Measurements from ENCODE around the gene ARFGAP1.
A peak's percentile ranks its signal among the peaks of the same experiment; 100 is the strongest.

The ARFGAP1 gene

DNA sequence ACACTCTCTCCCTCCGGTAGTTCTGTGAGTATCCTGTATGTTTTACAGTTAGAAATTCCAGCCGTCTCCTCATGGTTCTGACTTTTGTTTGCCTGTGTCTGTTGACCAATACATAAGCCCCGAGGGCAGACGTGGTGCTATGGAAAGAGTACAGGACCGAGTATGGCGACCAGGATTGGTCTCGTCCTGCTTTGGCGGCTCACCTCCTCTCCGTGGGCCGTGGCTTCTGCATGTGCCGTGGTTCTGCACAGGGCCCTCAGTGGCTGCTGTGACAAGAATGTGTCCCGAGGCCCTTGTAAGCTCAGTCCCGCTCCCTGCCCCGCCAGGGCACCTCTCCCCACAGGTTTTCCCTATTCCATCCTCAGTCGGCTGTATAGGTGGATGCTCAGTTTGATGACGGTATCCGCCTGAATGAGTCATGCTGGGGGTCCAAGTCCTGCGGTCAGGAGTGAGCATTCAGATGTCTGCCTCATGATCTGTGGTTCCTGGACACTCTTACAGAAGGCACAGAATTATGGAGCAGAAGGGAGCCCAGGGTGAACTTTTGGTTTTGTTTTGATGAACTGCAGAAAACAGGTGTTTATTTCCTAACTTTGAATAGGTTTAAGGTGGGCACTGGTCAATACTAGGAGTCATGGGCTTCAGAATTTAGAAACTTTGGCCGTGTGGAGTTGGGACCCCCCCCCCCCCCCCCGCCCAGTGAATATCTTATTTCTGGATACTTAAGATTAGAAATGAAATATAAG is 1.2 kb downstream of the ARFGAP1 start:
- no peaks in the 10 kb centered on the region for H3F3A ChIP-seq (ENCODE audit: low read depth)
- H3K9me2 ChIP-seq (replicated peaks; ENCODE audit: low read depth, low read length): no peaks in the 10 kb centered on the region
- H3K9me3 ChIP-seq (ENCODE audit: insufficient read depth, low read depth, low read length): no peaks in the 10 kb centered on the region
- no peaks in the 10 kb centered on the region for H3K27me3 ChIP-seq (ENCODE audit: insufficient read depth, low read length, poor library complexity, severe bottlenecking)
- peaks cover 26% of the 10 kb centered on the region; the same call in 1 of the 2 replicates for H3K36me3 ChIP-seq (ENCODE audit: insufficient read depth, low read length)
- H2AFZ ChIP-seq (ENCODE audit: low read length): no peak overlapping the region
- peaks cover 12% of the 10 kb centered on the region for H3K4me1 ChIP-seq (ENCODE audit: insufficient read depth, low read length, poor library complexity, severe bottlenecking)
- peak overlapping the region; percentile 84 for H3K9ac ChIP-seq (ENCODE audit: low read depth, low read length, poor library complexity, severe bottlenecking)
- TF ChIP-seq, protein P1, sequence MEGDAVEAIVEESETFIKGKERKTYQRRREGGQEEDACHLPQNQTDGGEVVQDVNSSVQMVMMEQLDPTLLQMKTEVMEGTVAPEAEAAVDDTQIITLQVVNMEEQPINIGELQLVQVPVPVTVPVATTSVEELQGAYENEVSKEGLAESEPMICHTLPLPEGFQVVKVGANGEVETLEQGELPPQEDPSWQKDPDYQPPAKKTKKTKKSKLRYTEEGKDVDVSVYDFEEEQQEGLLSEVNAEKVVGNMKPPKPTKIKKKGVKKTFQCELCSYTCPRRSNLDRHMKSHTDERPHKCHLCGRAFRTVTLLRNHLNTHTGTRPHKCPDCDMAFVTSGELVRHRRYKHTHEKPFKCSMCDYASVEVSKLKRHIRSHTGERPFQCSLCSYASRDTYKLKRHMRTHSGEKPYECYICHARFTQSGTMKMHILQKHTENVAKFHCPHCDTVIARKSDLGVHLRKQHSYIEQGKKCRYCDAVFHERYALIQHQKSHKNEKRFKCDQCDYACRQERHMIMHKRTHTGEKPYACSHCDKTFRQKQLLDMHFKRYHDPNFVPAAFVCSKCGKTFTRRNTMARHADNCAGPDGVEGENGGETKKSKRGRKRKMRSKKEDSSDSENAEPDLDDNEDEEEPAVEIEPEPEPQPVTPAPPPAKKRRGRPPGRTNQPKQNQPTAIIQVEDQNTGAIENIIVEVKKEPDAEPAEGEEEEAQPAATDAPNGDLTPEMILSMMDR (conservative IDR thresholded peaks at IDR 0.05; ENCODE audit: low read length): no peak
- TF ChIP-seq EZH2phosphoT487 (IDR thresholded peaks at IDR 0.05; ENCODE audit: borderline replicate concordance): no peak
- peak overlapping the region; percentile 82 for H3K4me3 ChIP-seq (ENCODE audit: low read length, poor library complexity, severe bottlenecking)
- H4K20me1 ChIP-seq (ENCODE audit: insufficient read depth, low read length, poor library complexity, severe bottlenecking): peaks cover 22% of the 10 kb centered on the region
- peaks cover 48% of the 10 kb centered on the region for H3K79me2 ChIP-seq (ENCODE audit: insufficient read depth, low read length)
- H3K4me2 ChIP-seq (ENCODE audit: low read depth, low read length, poor library complexity, severe bottlenecking): peak overlapping the region; percentile 95

DNA sequence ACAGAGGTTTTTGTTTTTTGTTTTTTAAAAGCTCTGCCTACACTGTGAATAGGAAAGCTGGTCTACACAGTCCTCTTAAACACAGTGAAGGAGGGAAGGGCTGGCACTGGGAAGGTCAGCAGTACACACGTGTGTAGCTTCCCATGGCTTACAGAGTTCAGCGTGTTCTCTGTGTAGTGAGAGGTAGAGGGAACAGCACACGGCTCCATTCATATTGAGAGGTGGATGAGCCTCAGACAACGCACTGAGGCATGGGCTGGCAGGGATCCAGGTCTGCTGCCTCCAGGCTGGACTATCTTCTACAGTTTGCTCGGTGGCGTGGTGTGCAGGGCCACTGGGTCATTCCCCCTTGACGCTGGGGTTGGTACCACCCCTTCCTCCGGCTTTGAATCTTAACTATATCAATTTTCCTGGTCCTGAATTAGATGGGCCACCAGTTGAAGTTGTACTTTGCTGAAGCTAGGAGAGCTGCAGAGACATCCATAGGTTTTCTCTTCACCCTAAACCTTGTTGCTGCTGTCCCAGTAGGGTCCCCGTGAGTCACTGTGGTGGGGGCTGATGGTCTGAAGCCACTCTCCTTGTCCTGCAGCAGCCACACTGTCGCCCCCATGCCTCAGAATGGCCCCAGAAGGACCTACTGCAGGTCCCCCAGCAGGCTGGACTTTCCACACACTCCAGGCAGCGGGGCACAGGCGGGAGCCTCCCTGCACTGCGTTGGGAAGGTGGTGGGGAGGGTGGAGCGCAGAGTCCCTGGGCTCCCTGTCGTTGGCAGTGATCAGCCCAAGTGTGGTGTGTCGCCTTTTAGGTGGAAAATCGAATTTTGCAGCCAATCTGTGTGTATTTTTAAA is 2.0 kb downstream of the ARFGAP1 start:
- H3F3A ChIP-seq (ENCODE audit: low read depth): no peaks in the 10 kb centered on the region
- H2AFZ ChIP-seq (ENCODE audit: low read length): no peak overlapping the region
- H4K20me1 ChIP-seq (ENCODE audit: insufficient read depth, low read length, poor library complexity, severe bottlenecking): peaks cover 22% of the 10 kb centered on the region
- H3K9ac ChIP-seq (ENCODE audit: low read depth, low read length, poor library complexity, severe bottlenecking): peak overlapping the region; percentile 62
- H3K9me2 ChIP-seq (replicated peaks; ENCODE audit: low read depth, low read length): no peaks in the 10 kb centered on the region
- H3K79me2 ChIP-seq (ENCODE audit: insufficient read depth, low read length): peaks cover 48% of the 10 kb centered on the region
- H3K4me2 ChIP-seq (ENCODE audit: low read depth, low read length, poor library complexity, severe bottlenecking): peak overlapping the region; percentile 95
- TF ChIP-seq EZH2phosphoT487 (IDR thresholded peaks at IDR 0.05; ENCODE audit: borderline replicate concordance): no peak
- TF ChIP-seq, protein P1 (conservative IDR thresholded peaks at IDR 0.05; ENCODE audit: low read length): no peak
- H3K4me3 ChIP-seq (ENCODE audit: low read length, poor library complexity, severe bottlenecking): peak overlapping the region; percentile 60
- peaks cover 12% of the 10 kb centered on the region for H3K4me1 ChIP-seq (ENCODE audit: insufficient read depth, low read length, poor library complexity, severe bottlenecking)
- H3K36me3 ChIP-seq (ENCODE audit: insufficient read depth, low read length): peaks cover 32% of the 10 kb centered on the region; the same call in 1 of the 2 replicates
- H3K9me3 ChIP-seq (ENCODE audit: insufficient read depth, low read depth, low read length): no peaks in the 10 kb centered on the region
- H3K27me3 ChIP-seq (ENCODE audit: insufficient read depth, low read length, poor library complexity, severe bottlenecking): no peaks in the 10 kb centered on the region

DNA sequence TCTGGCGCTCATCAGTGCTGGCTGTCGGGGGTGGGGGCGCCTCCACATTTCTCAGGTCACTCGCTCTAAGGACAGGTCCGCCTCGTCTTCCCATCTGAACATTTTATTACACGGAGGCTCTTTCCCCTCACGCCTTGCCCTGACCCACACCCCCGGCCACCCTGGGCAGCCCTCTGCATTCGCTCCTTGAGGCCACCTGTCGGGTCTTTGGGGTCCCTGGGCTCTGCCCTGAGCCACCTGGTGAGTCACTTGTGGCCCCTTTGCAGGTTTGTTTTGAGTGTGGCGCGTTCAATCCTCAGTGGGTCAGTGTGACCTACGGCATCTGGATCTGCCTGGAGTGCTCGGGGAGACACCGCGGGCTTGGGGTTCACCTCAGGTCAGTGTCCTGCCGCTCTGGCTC is 3.2 kb downstream of the ARFGAP1 start:
- no peaks in the 10 kb centered on the region for H3K9me3 ChIP-seq (ENCODE audit: insufficient read depth, low read depth, low read length)
- H3K9me2 ChIP-seq (replicated peaks; ENCODE audit: low read depth, low read length): no peaks in the 10 kb centered on the region
- no peak overlapping the region for H3K9ac ChIP-seq (ENCODE audit: low read depth, low read length, poor library complexity, severe bottlenecking)
- no peak overlapping the region for H3K4me3 ChIP-seq (ENCODE audit: low read length, poor library complexity, severe bottlenecking)
- TF ChIP-seq, protein P1 (conservative IDR thresholded peaks at IDR 0.05; ENCODE audit: low read length): no peak
- no peak for TF ChIP-seq EZH2phosphoT487 (IDR thresholded peaks at IDR 0.05; ENCODE audit: borderline replicate concordance)
- no peak overlapping the region for H3K4me2 ChIP-seq (ENCODE audit: low read depth, low read length, poor library complexity, severe bottlenecking)
- H2AFZ ChIP-seq (ENCODE audit: low read length): no peak overlapping the region
- peaks cover 48% of the 10 kb centered on the region for H3K79me2 ChIP-seq (ENCODE audit: insufficient read depth, low read length)
- peaks cover 22% of the 10 kb centered on the region for H4K20me1 ChIP-seq (ENCODE audit: insufficient read depth, low read length, poor library complexity, severe bottlenecking)
- H3K4me1 ChIP-seq (ENCODE audit: insufficient read depth, low read length, poor library complexity, severe bottlenecking): peaks cover 12% of the 10 kb centered on the region
- H3K36me3 ChIP-seq (ENCODE audit: insufficient read depth, low read length): peaks cover 33% of the 10 kb centered on the region; the same call in 1 of the 2 replicates
- no peaks in the 10 kb centered on the region for H3K27me3 ChIP-seq (ENCODE audit: insufficient read depth, low read length, poor library complexity, severe bottlenecking)
- H3F3A ChIP-seq (ENCODE audit: low read depth): no peaks in the 10 kb centered on the region
